Epithelial cell of esophagus (primary cell): ENCODE measurements around the gene DYDC2.
A peak's percentile ranks its signal among the peaks of the same experiment; 100 is the strongest.

ENCODE experiments used
- DNase-seq: peaks from one replicate; pipeline ENCODE4 v3.0.0; 2010; ENCODE audit warnings: low read depth
- H3K4me3 ChIP-seq: 2 replicates; pipeline ENCODE4 v1.5.1; 2011; ENCODE audit warnings: mild to moderate bottlenecking, low read length, control low read depth
- TF ChIP-seq, protein P1 (sequence below): IDR thresholded peaks from 2 replicates; pipeline ENCODE4 v1.5.1; 2011; ENCODE audit warnings: low read depth, mild to moderate bottlenecking, low read length, control low read depth, inconsistent platforms; ENCODE audit not compliant: insufficient read depth; ENCODE audit errors: missing control alignments

DYDC2 gene

DNA sequence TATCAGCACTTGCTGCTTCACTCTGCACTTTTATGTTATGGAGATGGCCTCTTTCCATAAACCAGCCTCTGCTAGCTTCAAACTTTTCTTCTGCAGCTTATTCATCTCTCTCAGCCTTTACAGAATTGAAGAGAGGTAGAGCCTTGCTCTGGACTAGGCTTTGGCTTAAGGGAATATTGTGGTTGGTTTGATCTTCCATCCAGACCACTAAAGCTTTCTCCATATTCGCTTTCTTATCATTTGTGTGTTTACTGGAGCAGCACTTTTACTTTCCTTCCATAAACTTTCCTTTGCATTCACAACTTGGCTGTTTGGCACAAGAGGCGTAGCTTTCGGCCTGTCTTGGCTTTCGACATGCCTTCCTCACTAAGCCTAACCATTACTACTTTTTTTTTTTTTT is 23.6 kb downstream of the DYDC2 start:
- TF ChIP-seq, protein P1, sequence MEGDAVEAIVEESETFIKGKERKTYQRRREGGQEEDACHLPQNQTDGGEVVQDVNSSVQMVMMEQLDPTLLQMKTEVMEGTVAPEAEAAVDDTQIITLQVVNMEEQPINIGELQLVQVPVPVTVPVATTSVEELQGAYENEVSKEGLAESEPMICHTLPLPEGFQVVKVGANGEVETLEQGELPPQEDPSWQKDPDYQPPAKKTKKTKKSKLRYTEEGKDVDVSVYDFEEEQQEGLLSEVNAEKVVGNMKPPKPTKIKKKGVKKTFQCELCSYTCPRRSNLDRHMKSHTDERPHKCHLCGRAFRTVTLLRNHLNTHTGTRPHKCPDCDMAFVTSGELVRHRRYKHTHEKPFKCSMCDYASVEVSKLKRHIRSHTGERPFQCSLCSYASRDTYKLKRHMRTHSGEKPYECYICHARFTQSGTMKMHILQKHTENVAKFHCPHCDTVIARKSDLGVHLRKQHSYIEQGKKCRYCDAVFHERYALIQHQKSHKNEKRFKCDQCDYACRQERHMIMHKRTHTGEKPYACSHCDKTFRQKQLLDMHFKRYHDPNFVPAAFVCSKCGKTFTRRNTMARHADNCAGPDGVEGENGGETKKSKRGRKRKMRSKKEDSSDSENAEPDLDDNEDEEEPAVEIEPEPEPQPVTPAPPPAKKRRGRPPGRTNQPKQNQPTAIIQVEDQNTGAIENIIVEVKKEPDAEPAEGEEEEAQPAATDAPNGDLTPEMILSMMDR = no peak
- no peak overlapping the region for H3K4me3 ChIP-seq
- no peak for DNase-seq

DNA sequence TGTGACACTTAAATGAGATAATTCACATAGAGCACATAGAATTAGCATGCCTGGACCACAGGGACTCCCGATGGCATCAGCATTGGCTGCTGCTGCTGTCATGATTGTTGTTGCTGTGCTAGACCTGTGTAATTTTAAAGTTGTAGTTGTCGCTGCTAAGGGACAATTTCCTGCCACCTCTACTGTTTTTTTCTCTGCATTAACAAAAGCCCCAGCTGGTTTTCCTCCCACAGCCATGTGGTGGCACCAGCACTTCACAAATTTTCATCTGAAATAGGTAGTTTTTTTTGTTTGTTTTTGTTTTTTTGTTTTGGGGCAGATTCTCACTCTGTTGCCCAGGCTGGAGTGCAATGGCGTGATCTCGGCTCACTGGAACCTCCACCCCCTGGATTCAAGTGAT is 26.4 kb downstream of the DYDC2 start:
- peak; percentile 54 for DNase-seq
- TF ChIP-seq, protein P1 = peak; percentile 77
- H3K4me3 ChIP-seq = no peak overlapping the region

DNA sequence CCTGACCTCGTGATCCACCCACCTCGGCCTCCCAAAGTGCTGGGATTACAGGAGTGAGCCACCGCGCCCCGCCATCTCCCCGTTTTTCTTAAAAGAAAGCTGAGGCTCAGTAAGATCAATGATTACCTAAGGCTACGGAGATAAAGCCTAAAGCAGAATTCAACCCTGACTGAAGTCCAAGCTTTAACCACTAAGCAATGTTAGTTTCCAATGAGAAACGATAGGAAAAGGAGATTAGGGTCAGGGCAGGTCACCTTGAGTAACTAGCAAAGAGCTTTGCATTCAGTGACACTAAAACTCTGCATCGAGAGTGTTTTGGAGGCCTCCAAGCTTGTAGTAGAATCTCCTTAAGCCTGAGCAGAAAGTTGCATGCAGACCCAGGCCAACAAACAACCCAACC is 34.2 kb downstream of the DYDC2 start:
- H3K4me3 ChIP-seq = no peak overlapping the region
- no peak for DNase-seq
- TF ChIP-seq, protein P1 = no peak

DNA sequence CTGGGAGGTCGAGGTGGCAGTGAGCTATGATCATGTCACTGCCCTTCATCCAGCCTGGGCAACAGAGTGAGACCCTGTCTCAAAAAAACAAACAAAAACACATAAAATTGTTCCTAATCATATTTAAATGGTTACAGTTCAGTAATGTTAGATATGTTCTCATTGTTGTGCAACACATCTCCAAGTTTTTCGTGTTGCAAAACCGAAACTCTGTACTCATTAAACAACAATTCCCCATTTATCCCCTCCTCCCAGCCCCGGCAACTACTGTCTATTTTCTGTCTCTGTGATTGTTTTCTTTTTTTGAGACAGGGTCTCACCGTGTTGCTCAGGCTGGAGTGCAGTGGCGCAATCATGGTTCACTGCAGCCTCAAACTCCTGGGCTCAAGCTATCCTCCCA is 35.7 kb downstream of the DYDC2 start:
- TF ChIP-seq, protein P1 = no peak
- DNase-seq = peak; percentile 71
- H3K4me3 ChIP-seq = no peak overlapping the region

DNA sequence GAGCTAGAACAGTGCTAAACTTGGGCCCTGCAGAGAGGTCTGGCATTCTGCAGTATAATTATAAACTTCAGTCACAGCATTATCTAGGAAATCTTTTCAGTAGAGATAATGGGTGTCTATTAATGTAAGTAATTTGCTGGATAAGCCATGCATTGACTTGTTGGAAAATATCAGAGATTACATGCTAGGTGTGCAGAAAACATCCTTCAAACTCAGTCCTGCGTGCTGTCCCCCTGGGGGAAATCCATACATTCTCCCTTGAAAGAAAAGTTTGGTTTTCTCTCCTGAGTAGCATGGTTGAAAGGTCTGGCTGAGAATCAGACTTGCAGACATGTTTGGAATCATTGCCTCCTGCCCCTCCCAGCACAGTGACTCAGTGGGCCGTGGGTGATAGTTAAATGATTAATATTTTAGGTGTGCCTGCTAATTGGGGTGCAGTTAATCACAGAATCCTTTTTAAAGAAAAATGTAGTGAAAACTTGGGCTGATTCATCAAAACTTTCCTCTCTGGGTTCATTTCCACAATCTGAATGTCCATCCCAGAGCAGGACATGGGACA is 37.9 kb downstream of the DYDC2 start:
- H3K4me3 ChIP-seq = no peak overlapping the region
- TF ChIP-seq, protein P1 = no peak
- peak; percentile 64 for DNase-seq

DNA sequence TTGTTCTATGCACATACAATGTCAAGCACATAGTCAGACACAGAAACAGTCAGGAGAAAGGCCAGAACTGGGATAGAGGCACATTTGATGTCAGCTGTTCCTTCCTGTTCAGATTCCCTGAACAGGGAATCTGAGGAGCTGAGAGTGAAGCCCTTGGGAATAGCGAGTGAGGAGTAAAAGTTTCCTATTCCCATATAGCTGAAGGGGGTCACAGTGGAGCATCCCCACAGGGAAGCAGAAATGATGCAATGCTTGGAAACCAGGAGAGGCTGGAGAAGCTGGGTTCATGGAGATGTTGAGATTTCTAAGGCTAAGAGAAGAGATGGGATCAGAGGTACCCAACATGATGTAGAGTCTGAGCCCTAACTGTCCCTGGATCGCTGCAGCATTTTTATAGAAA is 40.4 kb downstream of the DYDC2 start:
- no peak for DNase-seq
- H3K4me3 ChIP-seq = no peak overlapping the region
- TF ChIP-seq, protein P1 = no peak

DNA sequence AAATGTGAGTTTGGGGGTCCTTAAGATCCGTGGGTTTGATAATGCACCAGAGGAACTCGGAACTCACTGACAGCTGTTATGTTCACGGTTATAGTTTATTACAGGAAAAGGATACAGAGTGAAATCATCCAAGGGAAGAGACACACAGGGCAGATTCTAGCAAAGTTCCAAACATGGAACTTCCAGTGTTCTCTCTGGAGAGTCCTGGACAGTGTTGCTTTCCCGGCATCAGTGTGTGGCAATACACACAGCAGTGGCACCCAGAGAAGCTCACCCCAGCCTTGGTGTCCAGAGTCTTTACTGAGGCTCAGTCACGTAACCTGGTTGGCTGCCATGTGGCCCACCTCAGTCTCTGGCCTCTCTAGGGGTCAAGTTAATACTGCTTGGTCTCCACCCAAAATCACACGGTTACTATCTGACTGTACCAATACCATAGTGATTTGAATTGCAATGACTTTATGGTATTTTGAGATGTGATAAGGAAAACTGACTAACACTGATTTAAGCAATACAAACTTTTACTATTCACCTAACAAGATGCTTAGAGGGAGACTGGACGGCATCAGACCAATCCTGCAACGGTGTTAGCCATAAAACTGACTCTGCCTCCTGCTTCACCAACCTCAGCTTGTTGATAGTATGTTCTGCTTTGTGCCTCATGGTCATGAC is 43.7 kb downstream of the DYDC2 start:
- TF ChIP-seq, protein P1 = no peak
- H3K4me3 ChIP-seq = no peak overlapping the region
- DNase-seq = no peak
